NCI-H748 treated with DMSO at 0.1 percent for 48 hours (cell line): ENCODE data around the gene KIRREL3.
"Not testable (repeated sequence)": the region's sequence is repeated elsewhere in the genome, so short reads cannot be mapped to it uniquely, and the experiment has no call there.

Experiments
- DNase-seq: peaks from one replicate; lab custom pipeline; 2025; lab: John Stamatoyannopoulos, UW

KIRREL3 gene

GRCh38 chr11:126400019-126400418, 600.6 kb downstream of the KIRREL3 start:
- no peak for DNase-seq

GRCh38 chr11:126398721-126399120, 601.8 kb downstream of the KIRREL3 start:
- no peak for DNase-seq

GRCh38 chr11:126398296-126398695, 602.3 kb downstream of the KIRREL3 start:
- no peak for DNase-seq

GRCh38 chr11:126396965-126397364, 603.6 kb downstream of the KIRREL3 start:
- no peak for DNase-seq

GRCh38 chr11:126396266-126396665, 604.3 kb downstream of the KIRREL3 start:
- not testable (repeated sequence) for DNase-seq

- not testable (repeated sequence) for DNase-seq
These were observed 604.8 kb downstream of the KIRREL3 start for GRCh38 chr11:126395784-126396183.

- DNase-seq, result not testable (repeated sequence)
These were observed 605.9 kb downstream of the KIRREL3 start for GRCh38 chr11:126394634-126395072.

GRCh38 chr11:126394036-126394435, 606.5 kb downstream of the KIRREL3 start:
- no peak for DNase-seq

- no peak for DNase-seq
These were observed 607.4 kb downstream of the KIRREL3 start for GRCh38 chr11:126393143-126393542.

- no peak for DNase-seq
These were observed 607.9 kb downstream of the KIRREL3 start for GRCh38 chr11:126392633-126393013.

GRCh38 chr11:126391970-126392632, 608.5 kb downstream of the KIRREL3 start:
- no peak for DNase-seq

GRCh38 chr11:126391286-126391954, 609.1 kb downstream of the KIRREL3 start:
- no peak for DNase-seq

- no peak for DNase-seq
These were observed 610.2 kb downstream of the KIRREL3 start for GRCh38 chr11:126390272-126390867.

- no peak for DNase-seq
These were observed 612.7 kb downstream of the KIRREL3 start for GRCh38 chr11:126387857-126388256.

GRCh38 chr11:126386729-126387071, 613.9 kb downstream of the KIRREL3 start:
- DNase-seq, result not testable (repeated sequence)

GRCh38 chr11:126385991-126386728, 614.4 kb downstream of the KIRREL3 start:
- no peak for DNase-seq

GRCh38 chr11:126384449-126385070, 616.0 kb downstream of the KIRREL3 start:
- no peak for DNase-seq

GRCh38 chr11:126383339-126384335, 616.9 kb downstream of the KIRREL3 start:
- DNase-seq, result no peak

GRCh38 chr11:126382641-126383040, 617.9 kb downstream of the KIRREL3 start:
- not testable (repeated sequence) for DNase-seq

GRCh38 chr11:126381960-126382359, 618.6 kb downstream of the KIRREL3 start:
- DNase-seq, result not testable (repeated sequence)

- DNase-seq, result no peak
These were observed 619.7 kb downstream of the KIRREL3 start for GRCh38 chr11:126380909-126381308.
